Testis (tissue), 3 donors: ENCODE data around the gene SLC22A12. TPM values are rescaled to one million over a fixed set of nuclear protein-coding genes. Genes with fewer than 3 reads are reported as not detected.
A peak's percentile ranks its signal among the peaks of the same experiment; 100 is the strongest.

Source experiments
- DNase-seq: peaks from one replicate; pipeline ENCODE4 v3.0.0-alpha.2; 2019
- H3K27ac ChIP-seq, 2 donors: fragments of 200-600 bp; sonication (generic); one replicate each; pipeline ENCODE4 v1.5.1; 2019
- H3K27me3 ChIP-seq: fragments of 200-600 bp; sonication (generic); one replicate; pipeline ENCODE4 v1.5.1; 2019
- H3K36me3 ChIP-seq: fragments of 200-600 bp; sonication (generic); one replicate; pipeline ENCODE4 v1.5.1; 2017; ENCODE audit warnings: low read depth; ENCODE audit errors: missing control alignments
- H3K4me1 ChIP-seq: fragments of 200-600 bp; sonication (generic); one replicate; pipeline ENCODE4 v1.5.1; 2019
- H3K4me3 ChIP-seq, 2 donors: fragments of 200-600 bp; sonication (generic); one replicate each; pipeline ENCODE4 v1.5.1; 2017 to 2019
- H3K9me3 ChIP-seq: fragments of 200-600 bp; sonication (generic); one replicate; pipeline ENCODE4 v1.5.1; 2017
- CTCF ChIP-seq, 3 experiments: fragments of 450-650 bp in 2 of 3; fragments of 200-600 bp in 1 of 3; sonication (generic) in 1 of 3; IDR thresholded peaks; one replicate each; pipeline ENCODE4 v1.5.1; 2016 to 2019; ENCODE audit warnings: antibody characterized with exemption in 3 of 3, mild to moderate bottlenecking in 2 of 3, moderate library complexity in 1 of 3
- POLR2A ChIP-seq: fragments of 450-650 bp; IDR thresholded peaks from one replicate; pipeline ENCODE4 v1.6.1; 2017; ENCODE audit warnings: antibody characterized with exemption, mild to moderate bottlenecking, moderate library complexity
- WGBS, 2 donors: methylation state at CpG; one replicate each; pipeline ENCODE4 v1.1.5; 2018; 5-methylcytosine and 5-hydroxymethylcytosine counted together
- intact Hi-C: fragments of 100-400 bp; cut with DNase I; formaldehyde crosslinking; loops from one replicate; pipeline ENCODE4 v1.15.1; 2023; ENCODE audit warnings: low total_unique reads
- polyA plus RNA-seq: library from polyadenylated mRNA; stranded (reverse); fragments of 350-450 nt; fragmentation: Illumina TruSeq; extraction: RNeasy Lipid Tissue Mini Kit (QIAGEN cat#74804); gene quantifications from one replicate; pipeline ENCODE4 v1.2.3, GENCODE V29; 2014; ENCODE audit warnings: low read depth, low replicate concordance; ENCODE audit not compliant: insufficient read depth
- total RNA-seq, 2 donors: library from RNA; depleted of rRNA; stranded (reverse); fragments of >200 nt; gene quantifications; one replicate each; pipeline ENCODE4 v1.2.3, GENCODE V29; 2016

SLC22A12 gene
- total and polyA plus RNA-seq, 3 donors from 2014 or later: not detected

GRCh38 chr11:64638018-64638665 lies 47.1 kb downstream of the SLC22A12 start:
- Histone ChIP-seq H3K4me3 (peak overlapping the region; percentile 21 to 34), H3K27ac (no peak overlapping the region), H3K36me3 (no peaks in the 10 kb centered on the region), H3K9me3 (no peaks in the 10 kb centered on the region), H3K27me3 (no peaks in the 10 kb centered on the region), H3K4me1 (peaks cover 21% of the 10 kb centered on the region)
- TF ChIP-seq CTCF (IDR thresholded peaks at IDR 0.05): no peak
- no peak for TF ChIP-seq POLR2A
- peak; percentile 33 for DNase-seq
- WGBS, 2 donors: 8 to 18% methylated on average over 23 to 36 of the region's 37 CpGs
- intact Hi-C loops: no loop called here

GRCh38 chr11:64638829-64639228 lies 47.8 kb downstream of the SLC22A12 start:
- H3K27me3 ChIP-seq: no peaks in the 10 kb centered on the region
- DNase-seq: no peak
- no peak for TF ChIP-seq CTCF (IDR thresholded peaks at IDR 0.05)
- TF ChIP-seq POLR2A: no peak

GRCh38 chr11:64639885-64640284 lies 48.9 kb downstream of the SLC22A12 start:
- no peak for DNase-seq
- no peaks in the 10 kb centered on the region for H3K36me3 ChIP-seq
- intact Hi-C loops: no loop called here
- H3K27me3 ChIP-seq: no peaks in the 10 kb centered on the region
- TF ChIP-seq CTCF (IDR thresholded peaks at IDR 0.05): no peak
- TF ChIP-seq POLR2A: no peak
- H3K27ac ChIP-seq: no peak overlapping the region
- no peaks in the 10 kb centered on the region for H3K9me3 ChIP-seq
- WGBS, 2 donors: 52 to 76% methylated on average over 4 of the region's 4 CpGs
- peaks cover 26% of the 10 kb centered on the region for H3K4me1 ChIP-seq
- H3K4me3 ChIP-seq: no peak overlapping the region

More at GRCh38 chr11:64638829-64639228, 47.8 kb downstream of the SLC22A12 start:
- intact Hi-C loops: no loop called here
- WGBS, 2 donors: 79 to 83% methylated on average over 2 of the region's 2 CpGs
- peaks cover 23% of the 10 kb centered on the region for H3K4me1 ChIP-seq
- H3K36me3 ChIP-seq: no peaks in the 10 kb centered on the region
- H3K27ac ChIP-seq: no peak overlapping the region
- no peak overlapping the region for H3K4me3 ChIP-seq
- no peaks in the 10 kb centered on the region for H3K9me3 ChIP-seq

- peak overlapping the region; percentile 59 to 61 for H3K4me3 ChIP-seq
- H3K9me3 ChIP-seq: no peaks in the 10 kb centered on the region
- H3K27ac ChIP-seq: peak overlapping the region in 1 of 2 donors; percentile 59
- no peak for DNase-seq
- 31 to 46% methylated on average over 11 of the region's 11 CpGs for WGBS, 2 donors
- intact Hi-C loops: no loop called here
- H3K27me3 ChIP-seq: no peaks in the 10 kb centered on the region
- peaks cover 18% of the 10 kb centered on the region for H3K4me1 ChIP-seq
- H3K36me3 ChIP-seq: no peaks in the 10 kb centered on the region
- no peak for TF ChIP-seq CTCF (IDR thresholded peaks at IDR 0.05)
- TF ChIP-seq POLR2A: no peak
These were observed 50.8 kb downstream of the SLC22A12 start for GRCh38 chr11:64641596-64642417.
